Lung microvascular endothelial cell (primary cell): Measurements from ENCODE around the gene FAF2. TPM values are rescaled to one million over a fixed set of nuclear protein-coding genes. Genes with fewer than 3 reads are reported as not detected.
"Not testable (repeated sequence)": the region's sequence is repeated elsewhere in the genome, so short reads cannot be mapped to it uniquely, and the experiment has no call there.

Experiments used
- DNase-seq, 2 donors: peaks; one replicate each; pipeline versions ENCODE4 v3.0.0 to v3.0.0-alpha.2; 2010; ENCODE audit warnings: low read depth in 2 of 2
- total RNA-seq: library from RNA; depleted of rRNA; stranded (reverse); fragments of >200 nt; gene quantifications from 2 replicates; pipeline ENCODE4 v1.2.1, GENCODE V29; 2014

FAF2 gene
- total RNA-seq, 1 donor from 2014 or later, result 57.3 TPM

DNA sequence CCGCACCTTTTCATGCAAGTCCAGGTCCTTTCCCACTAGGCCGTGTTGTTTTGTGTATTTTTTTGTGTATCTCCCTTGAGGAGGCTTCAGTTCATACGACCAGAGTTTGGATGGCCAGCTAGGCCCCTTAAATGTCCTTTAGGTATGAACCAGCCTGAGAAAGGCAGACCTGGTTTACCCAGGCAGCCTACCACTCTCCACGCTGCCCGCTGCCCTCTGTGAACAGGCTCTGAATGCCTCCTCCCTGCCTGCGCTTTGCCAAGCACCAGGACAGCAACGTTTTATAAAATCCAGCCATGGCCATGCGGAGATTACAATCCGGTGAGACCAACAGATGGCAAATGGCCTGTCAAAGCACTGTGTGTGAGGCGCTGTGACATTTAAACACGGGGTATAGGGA is 31.2 kb upstream of the FAF2 start:
- no peak for DNase-seq

DNA sequence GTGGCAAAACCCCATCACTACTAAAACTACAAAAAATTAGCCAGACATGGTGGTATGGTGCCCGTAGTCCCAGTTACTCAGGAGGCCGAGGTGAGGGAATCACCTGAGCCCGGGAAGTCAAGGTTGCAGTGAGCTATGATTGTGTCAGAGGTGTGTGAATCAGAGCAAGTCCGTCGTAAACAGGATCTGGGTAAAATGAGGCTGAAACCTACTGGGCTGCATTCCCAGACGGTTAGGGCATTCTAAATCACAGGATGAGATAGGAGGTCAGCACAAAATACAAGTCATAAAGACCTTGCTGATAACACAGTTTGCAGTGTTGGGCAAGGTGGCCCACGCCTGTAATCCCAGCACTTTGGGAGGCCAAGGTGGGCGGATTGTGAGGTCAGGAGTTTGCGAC is 29.9 kb upstream of the FAF2 start:
- peak; percentile 50 to 69 for DNase-seq

DNA sequence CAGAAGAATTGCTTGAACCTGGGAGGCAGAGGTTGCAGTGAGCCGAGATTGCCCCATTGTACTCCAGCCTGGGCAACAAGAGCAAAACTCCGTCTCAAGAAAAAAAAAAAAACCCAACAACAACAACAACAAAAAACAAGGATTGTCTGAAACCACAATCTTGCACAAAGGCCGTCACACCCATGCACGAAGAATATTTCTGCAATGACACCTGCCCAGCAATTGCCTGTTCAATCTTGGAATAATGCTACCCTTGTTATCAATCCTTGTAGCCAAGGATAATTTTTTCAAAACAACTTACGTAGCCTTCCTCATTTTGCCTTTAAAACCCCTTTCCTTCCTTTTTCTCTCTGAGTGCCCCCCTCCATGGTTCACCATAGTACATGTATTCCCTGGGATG is 28.1 kb upstream of the FAF2 start:
- DNase-seq, result no peak

DNA sequence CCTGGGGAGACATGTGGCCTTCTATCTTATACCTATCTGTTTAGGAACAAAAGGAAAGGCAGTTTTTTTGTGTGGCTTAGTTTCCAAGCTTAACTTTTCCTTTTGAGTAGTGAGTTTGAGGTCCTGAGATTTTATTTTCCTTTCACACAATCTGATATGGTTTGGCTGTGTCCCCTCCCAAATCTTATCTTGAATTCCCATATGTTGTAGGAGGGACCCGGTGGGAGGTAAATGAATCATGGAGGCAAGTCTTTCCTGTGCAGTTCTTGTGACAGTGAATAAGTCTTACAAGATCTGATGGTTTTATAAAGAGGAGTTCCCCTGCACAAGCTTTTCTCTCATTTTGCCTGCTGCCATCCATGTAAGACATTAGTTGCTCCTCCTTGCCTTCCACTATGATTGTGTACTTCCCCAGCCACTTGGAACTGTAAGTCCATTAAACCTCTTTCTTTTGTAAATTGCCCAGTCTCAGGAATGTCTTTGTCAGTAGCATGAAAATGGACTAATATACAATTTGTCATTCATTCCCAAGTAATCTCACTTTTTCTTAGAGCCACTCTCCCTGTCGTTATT is 27.1 kb upstream of the FAF2 start:
- no peak for DNase-seq

DNA sequence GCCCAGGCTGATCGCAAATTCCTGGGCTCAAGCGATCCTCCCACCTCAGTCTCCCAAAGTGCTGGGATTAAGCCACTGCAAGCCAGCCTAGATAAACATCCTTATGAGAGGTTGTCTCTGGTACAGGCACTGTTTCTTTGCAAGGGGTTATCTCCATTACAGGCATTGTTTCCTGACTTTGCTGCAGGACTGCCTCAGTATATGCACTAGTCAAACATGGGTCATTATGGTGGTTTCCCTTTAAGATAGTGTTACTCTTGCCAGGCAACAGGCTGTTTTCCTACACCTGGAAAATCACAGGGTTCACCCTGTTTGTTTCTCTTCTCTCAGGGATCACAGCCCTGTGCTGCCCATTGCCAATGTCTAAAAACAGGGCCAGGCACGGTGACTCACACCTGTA is 24.0 kb upstream of the FAF2 start:
- peak in 1 of 2 donors; percentile 74 for DNase-seq

DNA sequence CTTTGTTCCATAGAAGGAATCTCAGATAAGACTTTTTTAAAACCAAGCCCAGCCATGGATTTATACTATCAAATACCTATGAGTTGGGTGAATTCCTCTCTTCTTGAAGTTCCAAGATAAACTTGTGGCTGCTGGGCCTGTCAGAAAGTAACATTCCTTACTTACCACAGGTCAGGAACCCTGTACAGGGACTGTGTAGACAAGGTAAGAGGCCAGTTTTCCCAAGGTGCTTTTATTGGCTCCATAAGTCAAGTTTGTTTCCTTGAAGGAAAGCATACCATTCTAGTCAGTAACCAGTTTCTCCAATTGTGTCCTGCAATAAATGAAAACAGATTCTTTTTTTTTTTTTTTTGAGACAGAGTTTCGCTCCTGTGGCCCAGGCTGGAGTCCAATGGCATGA is 23.0 kb upstream of the FAF2 start:
- DNase-seq, result no peak

GRCh38 chr5:176425791-176426190 is 22.4 kb upstream of the FAF2 start:
- DNase-seq, result no peak

DNA sequence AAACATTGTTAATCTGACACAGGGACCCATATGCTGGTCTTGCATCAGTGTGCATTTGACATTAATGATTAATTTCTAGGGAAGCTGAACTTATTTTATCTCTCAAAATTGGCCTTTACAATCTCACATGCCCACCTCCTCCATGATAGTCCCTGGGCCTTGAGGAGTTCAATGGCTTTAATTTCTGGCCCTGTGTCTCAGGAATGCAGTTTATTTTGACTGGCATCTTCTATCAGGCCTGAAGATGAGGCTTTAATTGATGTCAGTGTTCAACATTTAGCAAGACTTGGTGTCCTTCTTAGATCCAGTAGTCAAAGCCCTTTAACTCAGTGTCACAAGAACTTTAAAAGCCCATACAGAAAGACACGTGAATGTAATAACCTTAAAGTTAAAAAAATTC is 21.3 kb upstream of the FAF2 start:
- DNase-seq, result no peak

- peak; percentile 51 to 57 for DNase-seq
These were observed 20.2 kb upstream of the FAF2 start for GRCh38 chr5:176427971-176428370.

GRCh38 chr5:176429972-176430371 is 18.2 kb upstream of the FAF2 start:
- peak in 1 of 2 donors; percentile 57 for DNase-seq

DNA sequence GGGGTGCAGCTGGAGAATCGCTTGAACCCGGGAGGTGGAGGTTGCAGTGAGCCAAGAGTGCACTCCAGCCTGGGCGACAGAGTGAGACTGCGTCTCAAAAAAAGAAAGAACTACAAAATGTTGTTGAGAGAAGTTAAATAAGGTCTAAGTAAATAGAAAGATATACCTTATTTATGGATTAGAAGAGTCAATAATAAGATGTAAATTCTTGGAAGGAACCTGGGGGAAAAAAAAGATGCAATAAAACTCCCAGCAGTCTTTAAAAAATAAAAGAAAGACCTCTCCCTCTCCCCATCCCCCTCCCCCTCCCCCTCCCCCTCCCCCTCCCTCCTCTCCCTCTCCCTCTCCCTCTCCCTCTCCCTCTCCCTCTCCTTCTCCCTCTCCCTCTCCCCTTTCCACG is 15.5 kb upstream of the FAF2 start:
- DNase-seq, result no peak

GRCh38 chr5:176436656-176437055 is 11.5 kb upstream of the FAF2 start:
- DNase-seq, result peak; percentile 58 to 65

- peak; percentile 72 to 90 for DNase-seq
These were observed 9.0 kb upstream of the FAF2 start for GRCh38 chr5:176438959-176439757.

GRCh38 chr5:176440927-176441706 is 7.1 kb upstream of the FAF2 start:
- peak; percentile 77 to 95 for DNase-seq

DNA sequence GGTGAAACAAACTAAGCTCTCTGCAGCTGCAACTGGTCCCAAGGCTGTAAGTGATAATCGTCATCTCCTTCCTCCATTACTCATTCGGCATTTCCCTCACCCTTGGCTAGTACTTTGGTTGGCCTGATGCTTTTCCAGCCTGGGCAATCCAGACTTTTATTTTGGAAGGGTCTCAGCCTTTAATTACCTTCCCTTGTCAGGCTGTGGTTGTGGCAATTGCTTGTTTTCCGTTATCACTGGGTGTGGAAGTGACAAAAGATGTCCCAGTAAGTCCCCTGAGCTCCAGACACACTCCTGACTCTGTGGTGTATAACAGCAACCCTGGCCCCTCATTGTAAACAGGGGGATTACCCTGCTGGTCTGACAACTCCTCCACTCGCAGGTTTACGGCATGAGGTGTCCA is 6.3 kb upstream of the FAF2 start:
- peak; percentile 90 to 95 for DNase-seq

- DNase-seq, result not testable (repeated sequence)
These were observed 5.3 kb upstream of the FAF2 start for GRCh38 chr5:176442911-176443310.

GRCh38 chr5:176444742-176445141 is 3.4 kb upstream of the FAF2 start:
- no peak for DNase-seq

GRCh38 chr5:176446028-176446665 is 2.0 kb upstream of the FAF2 start:
- DNase-seq, result no peak

DNA sequence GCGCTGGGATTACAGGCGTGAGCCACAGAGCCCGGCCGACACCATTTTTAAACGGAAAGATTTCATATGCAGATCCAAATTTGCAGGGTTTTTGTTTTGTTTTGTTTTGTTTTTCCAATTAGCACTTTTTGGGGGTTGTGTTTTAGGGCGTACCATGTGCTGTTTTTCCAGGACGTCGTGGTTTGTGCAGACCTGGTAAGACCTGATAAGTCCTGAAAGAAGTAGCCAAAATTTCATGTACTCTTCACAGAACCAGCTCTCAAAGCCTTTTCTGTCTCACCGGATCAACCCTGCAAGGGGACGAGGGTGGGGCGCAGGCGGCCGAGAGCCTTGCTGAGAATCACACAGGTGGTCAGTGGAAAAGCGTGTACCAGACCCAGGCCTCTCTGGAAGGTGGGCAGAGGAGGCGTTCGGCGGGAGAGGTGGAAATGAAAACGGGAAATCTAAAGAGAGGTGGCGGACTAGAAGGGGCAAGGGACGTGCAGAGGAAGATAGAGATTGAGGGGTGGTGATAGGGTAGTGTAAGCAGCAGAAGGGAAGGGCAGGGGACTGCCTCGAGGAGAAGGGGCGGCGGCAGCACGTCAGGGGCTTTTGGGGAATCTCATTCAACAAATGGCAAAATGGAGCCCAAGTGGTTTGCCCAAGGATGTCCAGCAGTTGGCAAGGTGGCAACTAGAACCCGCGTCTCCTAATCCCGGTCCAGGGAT is 1.1 kb upstream of the FAF2 start:
- DNase-seq, result peak; percentile 10 to 20

DNA sequence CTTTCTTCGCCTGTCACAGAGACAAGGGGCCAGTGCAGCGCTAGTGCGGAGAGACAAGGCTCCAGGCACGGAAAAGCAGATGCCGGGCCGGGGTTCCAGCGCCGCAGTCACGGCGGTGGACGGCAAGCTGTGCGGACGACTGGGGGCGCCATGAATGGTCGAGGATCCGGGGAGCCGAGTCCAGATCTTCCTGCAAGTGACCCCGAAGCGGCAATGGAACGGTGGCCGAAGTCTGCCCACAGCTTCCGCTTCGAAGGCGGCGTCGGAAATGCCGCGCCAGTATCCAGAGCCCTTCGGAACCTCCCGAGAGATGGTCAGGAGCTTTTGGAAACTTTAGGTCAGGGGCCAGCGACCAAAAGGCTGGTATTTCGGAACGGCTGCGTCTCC is 601 bp upstream of the FAF2 start:
- peak in 1 of 2 donors; percentile 49 for DNase-seq

GRCh38 chr5:176450077-176450476 is 1.9 kb downstream of the FAF2 start:
- DNase-seq, result no peak
